ENCODE data around the gene TRIM60. TPM values are rescaled to one million over a fixed set of nuclear protein-coding genes. Genes with fewer than 3 reads are reported as not detected.

Gene TRIM60
- total RNA-seq, 4 donors from 2014 or later = not detected

DNA sequence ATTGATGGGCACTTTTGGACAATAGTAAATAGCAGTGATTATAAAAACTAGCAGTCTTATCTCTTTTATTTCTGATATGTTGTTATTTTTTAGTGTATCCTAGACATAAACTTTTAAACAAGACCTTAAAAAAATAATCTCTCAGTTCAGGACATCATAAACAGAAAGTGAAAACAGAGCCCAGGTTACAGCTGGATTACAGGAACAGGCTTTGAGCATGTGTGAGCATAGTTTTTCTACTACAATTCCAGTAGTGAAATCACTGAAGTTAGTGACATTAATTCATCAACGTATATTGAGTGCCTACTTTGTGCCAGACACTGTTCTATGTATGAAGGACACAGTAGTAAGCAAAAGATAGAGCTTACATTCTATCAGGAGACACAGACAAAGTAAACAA is 38.8 kb downstream of the TRIM60 start:
- TF ChIP-seq, protein P1, sequence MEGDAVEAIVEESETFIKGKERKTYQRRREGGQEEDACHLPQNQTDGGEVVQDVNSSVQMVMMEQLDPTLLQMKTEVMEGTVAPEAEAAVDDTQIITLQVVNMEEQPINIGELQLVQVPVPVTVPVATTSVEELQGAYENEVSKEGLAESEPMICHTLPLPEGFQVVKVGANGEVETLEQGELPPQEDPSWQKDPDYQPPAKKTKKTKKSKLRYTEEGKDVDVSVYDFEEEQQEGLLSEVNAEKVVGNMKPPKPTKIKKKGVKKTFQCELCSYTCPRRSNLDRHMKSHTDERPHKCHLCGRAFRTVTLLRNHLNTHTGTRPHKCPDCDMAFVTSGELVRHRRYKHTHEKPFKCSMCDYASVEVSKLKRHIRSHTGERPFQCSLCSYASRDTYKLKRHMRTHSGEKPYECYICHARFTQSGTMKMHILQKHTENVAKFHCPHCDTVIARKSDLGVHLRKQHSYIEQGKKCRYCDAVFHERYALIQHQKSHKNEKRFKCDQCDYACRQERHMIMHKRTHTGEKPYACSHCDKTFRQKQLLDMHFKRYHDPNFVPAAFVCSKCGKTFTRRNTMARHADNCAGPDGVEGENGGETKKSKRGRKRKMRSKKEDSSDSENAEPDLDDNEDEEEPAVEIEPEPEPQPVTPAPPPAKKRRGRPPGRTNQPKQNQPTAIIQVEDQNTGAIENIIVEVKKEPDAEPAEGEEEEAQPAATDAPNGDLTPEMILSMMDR (IDR thresholded peaks at IDR 0.05; ENCODE audit: low read depth) = no peak

DNA sequence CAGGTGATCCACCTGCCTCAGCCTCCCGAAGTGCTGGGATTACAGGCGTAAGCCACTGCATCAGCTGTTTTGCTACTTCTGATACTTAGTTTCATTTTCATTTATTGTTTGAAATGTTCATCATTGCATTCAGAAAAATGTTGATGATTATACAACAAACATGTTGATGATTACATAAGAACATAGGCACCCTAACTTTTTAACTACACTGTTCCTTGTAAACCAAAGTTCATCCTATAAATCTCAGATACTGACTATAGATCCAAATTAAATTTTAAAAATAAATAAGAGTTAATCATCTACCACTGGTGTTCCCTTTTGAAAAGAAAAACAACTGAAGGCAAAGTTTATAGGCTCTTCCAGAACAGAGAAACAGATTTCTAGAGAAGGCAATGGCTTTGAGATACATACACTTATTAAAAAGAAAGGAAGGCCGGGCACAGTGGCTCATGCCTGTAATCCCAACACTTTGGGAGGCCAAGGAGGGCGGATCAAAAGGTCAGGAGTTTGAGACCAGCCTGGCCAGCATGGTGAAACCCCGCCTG is 45.3 kb downstream of the TRIM60 start:
- TF ChIP-seq, protein P1 (IDR thresholded peaks at IDR 0.05; ENCODE audit: low read depth) = no peak

DNA sequence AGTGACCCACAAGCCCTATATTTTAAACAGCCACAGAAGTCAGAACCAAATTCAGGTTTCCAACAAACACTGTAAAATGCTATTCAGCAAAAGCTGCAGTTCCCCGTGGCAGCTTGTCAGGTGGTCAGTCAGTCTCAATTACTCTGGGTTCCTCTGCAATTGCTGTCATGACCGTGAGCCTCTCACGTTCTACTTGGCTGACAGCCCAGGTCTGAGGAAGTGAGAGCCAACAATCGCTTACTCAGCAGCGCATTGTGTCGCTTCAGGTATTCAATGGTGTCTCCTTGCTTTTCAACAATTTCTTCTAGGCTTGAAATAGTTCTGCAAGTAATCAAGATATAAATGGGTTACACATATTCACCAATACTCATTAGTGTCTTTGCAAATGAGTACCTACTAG is 47.7 kb downstream of the TRIM60 start:
- TF ChIP-seq, protein P1 (IDR thresholded peaks at IDR 0.05; ENCODE audit: low read depth) = no peak

DNA sequence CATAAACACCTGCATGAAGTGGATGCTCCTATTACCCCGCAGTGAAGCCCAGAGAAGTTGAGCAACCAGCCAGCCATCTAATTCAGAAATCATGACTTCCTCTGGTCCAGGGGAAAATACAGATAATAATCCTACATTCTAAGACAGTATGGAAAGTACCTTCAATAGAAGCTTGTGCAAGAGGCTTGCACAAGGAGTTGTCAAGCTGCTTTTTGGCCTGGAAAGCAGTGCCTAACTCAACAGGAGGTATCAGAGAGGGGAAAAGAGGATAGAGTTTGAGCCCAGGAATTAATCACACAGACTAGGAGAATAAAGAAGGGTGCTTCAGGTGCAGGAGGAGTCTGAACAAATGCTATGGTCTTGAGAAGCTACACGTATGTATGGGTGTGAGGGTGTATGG is 54.1 kb downstream of the TRIM60 start:
- TF ChIP-seq, protein P1 (IDR thresholded peaks at IDR 0.05; ENCODE audit: low read depth) = no peak

DNA sequence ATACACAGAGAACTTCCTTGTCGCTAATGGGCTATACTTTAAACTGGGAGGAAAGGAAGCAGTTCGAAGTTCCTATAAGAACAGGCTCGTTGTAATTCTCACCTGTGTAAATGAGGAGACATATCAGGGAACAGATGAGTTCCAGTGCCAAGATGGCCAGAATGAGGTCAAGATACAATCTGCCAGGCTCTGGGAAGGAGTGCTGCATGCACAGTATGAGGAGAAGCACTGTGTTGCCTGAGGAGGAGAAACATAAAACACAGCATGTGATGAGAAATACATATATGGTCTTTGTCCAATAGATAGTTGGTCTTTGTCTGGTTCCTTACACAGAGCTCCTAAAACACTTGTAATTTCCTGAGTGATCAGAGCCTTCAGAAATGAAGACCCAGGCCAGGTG is 56.6 kb downstream of the TRIM60 start:
- TF ChIP-seq, protein P1 (IDR thresholded peaks at IDR 0.05; ENCODE audit: low read depth) = no peak

Small RNAs within 50 kb of the gene (small RNA-seq; reads per million reads assigned to genes)
- not detected for gene AC106872.12

Other genes with a start within 250 kb of the TRIM60 start
- not detected for gene APELA, start 154.8 kb upstream of the TRIM60 start, total RNA-seq
- 1 to 10 TPM in 2 of 4 donors, under 1 TPM in 1, not detected in 1; 0.66 to 1.5 (median 1.0) TPM for gene TRIM61, start 54.3 kb upstream of the TRIM60 start, total RNA-seq
- not detected for gene TRIM75, start 21.9 kb downstream of the TRIM60 start, total RNA-seq
- 10 to 100 TPM; 22.2 to 30.8 (median 25.9) TPM for gene TMEM192, start 80.9 kb downstream of the TRIM60 start, total RNA-seq
- 10 to 100 TPM; 16.8 to 26.7 (median 21.2) TPM for gene KLHL2, start 175.6 kb downstream of the TRIM60 start, total RNA-seq

Measured in subcutaneous adipose tissue (tissue), 4 donors.